PC-9 (cell line): ENCODE results near the gene EMD. TPM values are rescaled to one million over a fixed set of nuclear protein-coding genes. Genes with fewer than 3 reads are reported as not detected.

Experiments
- BruUV-seq: library from RNA; stranded (reverse); fragments of 400-500 nt; replicated peaks from 2 replicates; lab custom pipeline; 2021; lab: Mats Ljungman, UMichigan
- CTCF ChIA-PET: fragments of 300-600 bp; sonication (Branson Sonifier 250); formaldehyde crosslinking; loops from one replicate; lab custom pipeline; 2022; ENCODE audit warnings: antibody characterized with exemption; lab: Charles Lee
- POLR2A ChIA-PET: fragments of 300-600 bp; sonication (Branson Sonifier 250); formaldehyde crosslinking; loops from one replicate; lab custom pipeline; 2022; ENCODE audit warnings: antibody characterized with exemption; ENCODE audit not compliant: unreplicated experiment; lab: Charles Lee
- DNase-seq, 2 experiments: peaks; one replicate each; pipeline versions ENCODE4 v3.0.0 to v3.0.0-alpha.2; 2015 to 2022; ENCODE audit warnings: mixed read lengths in 1 of 2
- H2AFZ ChIP-seq: fragments of 200-600 bp; sonication (generic); 2 replicates; pipeline ENCODE4 v1.8.1; 2017; ENCODE audit warnings: antibody characterized with exemption
- H3F3A ChIP-seq: fragments of 200-600 bp; sonication (generic); 2 replicates; pipeline ENCODE4 v1.8.1; 2017; ENCODE audit warnings: antibody characterized with exemption, mild to moderate bottlenecking, low read depth; ENCODE audit not compliant: insufficient read depth
- H3K27ac ChIP-seq: fragments of 200-600 bp; sonication (generic); 2 replicates; pipeline ENCODE4 v1.6.1; 2016; ENCODE audit warnings: mixed run types
- H3K27me3 ChIP-seq: fragments of 200-600 bp; sonication (generic); 2 replicates; pipeline ENCODE4 v1.6.1; 2016; ENCODE audit warnings: low read depth, mixed run types; ENCODE audit not compliant: insufficient read depth
- H3K36me3 ChIP-seq: fragments of 200-600 bp; sonication (generic); 2 replicates; pipeline ENCODE4 v1.6.1; 2016; ENCODE audit warnings: low read depth, mixed run types
- H3K4me1 ChIP-seq: fragments of 200-600 bp; sonication (generic); replicated peaks from 2 replicates; pipeline ENCODE4 v1.6.1; 2016; ENCODE audit warnings: mixed run types; ENCODE audit not compliant: insufficient read depth
- H3K4me2 ChIP-seq: fragments of 200-600 bp; sonication (generic); 2 replicates; pipeline ENCODE4 v1.6.1; 2017; ENCODE audit warnings: mixed run types
- H3K4me3 ChIP-seq: fragments of 200-600 bp; sonication (generic); 2 replicates; pipeline ENCODE4 v1.6.1; 2016; ENCODE audit warnings: mixed run types
- H3K79me2 ChIP-seq: fragments of 200-600 bp; sonication (generic); 2 replicates; pipeline ENCODE4 v1.6.1; 2017; ENCODE audit warnings: low read depth, mixed run types
- H3K9me2 ChIP-seq: fragments of 200-600 bp; sonication (generic); 2 replicates; pipeline ENCODE4 v1.8.1; 2017; ENCODE audit warnings: mild to moderate bottlenecking; ENCODE audit not compliant: insufficient read depth
- H3K9me3 ChIP-seq: fragments of 200-600 bp; sonication (generic); 2 replicates; pipeline ENCODE4 v1.8.1; 2016; ENCODE audit warnings: low read depth; ENCODE audit not compliant: insufficient read depth
- H4K20me1 ChIP-seq: fragments of 200-600 bp; sonication (generic); 2 replicates; pipeline ENCODE4 v1.8.1; 2017; ENCODE audit not compliant: insufficient read depth
- CTCF ChIP-seq: fragments of 200-600 bp; sonication (generic); conservative IDR thresholded peaks from 2 replicates; pipeline ENCODE4 v1.6.1; 2017; ENCODE audit warnings: mixed run types, antibody characterized with exemption, mild to moderate bottlenecking, moderate library complexity
- EZH2 ChIP-seq: fragments of 200-600 bp; sonication (generic); IDR thresholded peaks from 2 replicates; pipeline ENCODE4 v1.8.0; 2017; ENCODE audit warnings: antibody characterized with exemption, low read depth
- intact Hi-C: fragments of 100-400 bp; cut with micrococcal nuclease; formaldehyde crosslinking; loops from one replicate; pipeline ENCODE4 v1.10.0; 2022; ENCODE audit not compliant: unreplicated experiment
- total RNA-seq: library from RNA; stranded (reverse); gene quantifications from 2 replicates; pipeline ENCODE4 v1.2.3, GENCODE V29; 2021

The EMD gene
- total RNA-seq, 1 experiment from 2014 or later: 164 TPM

DNA sequence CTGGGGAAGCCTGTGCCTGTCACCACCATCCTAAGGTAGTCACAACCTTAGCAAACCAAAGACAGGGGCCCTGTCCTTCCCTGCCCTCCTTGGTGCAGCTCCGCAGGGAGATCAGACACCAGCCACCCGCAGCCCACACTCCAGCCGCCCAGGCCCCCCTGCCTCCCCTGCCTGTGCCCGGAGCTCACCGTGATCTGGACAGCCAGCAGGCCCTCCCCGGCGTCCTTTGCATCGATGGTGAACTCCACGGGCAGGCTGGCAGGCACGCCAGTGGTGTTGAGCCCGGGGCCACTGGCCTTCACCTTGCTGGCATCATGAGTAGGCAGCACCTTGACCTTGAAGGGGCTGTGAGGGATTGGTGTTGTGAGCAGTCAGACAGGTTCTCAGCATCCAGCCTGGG is 21.1 kb upstream of the EMD start:
- no peaks in the 10 kb centered on the region for H3K27me3 ChIP-seq
- no peaks in the 10 kb centered on the region; the same call in 1 of the 2 replicates for H3F3A ChIP-seq
- no peak overlapping the region for H2AFZ ChIP-seq
- H3K4me3 ChIP-seq: no peak overlapping the region
- no peak overlapping the region for H3K4me2 ChIP-seq
- no peaks in the 10 kb centered on the region for H3K9me3 ChIP-seq
- POLR2A ChIA-PET: no interaction called here
- H3K27ac ChIP-seq: no peak overlapping the region
- H3K4me1 ChIP-seq: no peaks in the 10 kb centered on the region
- no peaks in the 10 kb centered on the region for H3K79me2 ChIP-seq
- 0 out of 2 replicates have a peak, but pooled peaks cover 10% of the 10 kb centered on the region for H4K20me1 ChIP-seq
- TF ChIP-seq CTCF (no peak), EZH2 (no peak)
- H3K36me3 ChIP-seq: no peaks in the 10 kb centered on the region
- CTCF ChIA-PET: no interaction called here
- H3K9me2 ChIP-seq: no peaks in the 10 kb centered on the region
- no peak for DNase-seq
- intact Hi-C loops: no loop called here
- no TSS peak for BruUV-seq

- CTCF ChIA-PET: no interaction called here
- POLR2A ChIA-PET: no interaction called here
- Histone ChIP-seq H3K27me3 (no peaks in the 10 kb centered on the region), H3K4me3 (no peak overlapping the region), H2AFZ (no peak overlapping the region), H3K4me1 (no peaks in the 10 kb centered on the region), H3K4me2 (no peak overlapping the region), H3F3A (no peaks in the 10 kb centered on the region; the same call in 1 of the 2 replicates), H3K9me3 (no peaks in the 10 kb centered on the region), H3K36me3 (no peaks in the 10 kb centered on the region), H3K27ac (no peak overlapping the region), H3K9me2 (no peaks in the 10 kb centered on the region), H4K20me1 (0 out of 2 replicates have a peak, but pooled peaks cover 10% of the 10 kb centered on the region), H3K79me2 (no peaks in the 10 kb centered on the region)
- intact Hi-C loops: no loop called here
- no TSS peak for BruUV-seq
- DNase-seq: no peak
- no peak for TF ChIP-seq CTCF
- TF ChIP-seq EZH2: no peak
These were observed 20.3 kb upstream of the EMD start for GRCh38 chrX:154358829-154359228.

DNA sequence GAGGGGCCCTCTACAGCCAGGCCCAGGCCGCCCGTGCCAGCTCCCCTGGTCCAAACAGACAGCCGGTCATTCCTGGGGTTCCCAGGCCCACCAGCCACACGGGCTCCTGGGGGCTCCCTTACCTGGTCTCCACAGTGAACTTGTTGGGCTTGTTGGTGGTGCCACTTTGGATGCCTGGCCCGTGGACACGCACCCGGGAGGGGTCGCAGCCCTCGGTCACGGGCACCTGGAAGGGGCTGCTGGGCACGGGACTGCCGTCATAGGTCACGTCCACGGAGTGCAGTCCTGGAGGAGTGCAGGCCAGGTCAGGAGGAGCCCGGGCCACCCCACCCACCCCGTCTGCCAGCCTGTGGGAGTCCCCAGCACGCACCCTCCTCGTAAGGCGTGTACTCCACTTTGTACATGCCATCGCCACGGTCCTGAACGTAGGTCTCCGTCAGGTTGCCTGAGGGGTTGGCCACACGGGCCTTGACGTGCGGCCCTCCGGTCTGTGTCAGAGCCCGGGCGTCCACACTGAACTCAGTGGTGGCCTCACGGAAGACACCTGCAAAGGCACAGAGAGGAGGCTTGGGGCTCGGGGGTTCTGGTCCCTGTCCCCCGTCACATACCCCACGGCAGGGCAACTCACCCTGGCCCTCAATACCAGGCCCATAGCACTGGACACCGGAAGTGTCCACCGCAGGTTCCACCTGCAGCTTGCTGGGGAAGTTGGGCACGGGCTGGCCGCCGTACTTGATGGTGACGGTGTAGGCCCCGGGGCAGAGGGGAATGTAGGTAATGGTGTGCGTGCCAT is 19.5 kb upstream of the EMD start:
- H3K27me3 ChIP-seq: no peaks in the 10 kb centered on the region
- H3K4me2 ChIP-seq: no peak overlapping the region
- H2AFZ ChIP-seq: no peak overlapping the region
- no peak overlapping the region for H3K27ac ChIP-seq
- H4K20me1 ChIP-seq: 0 out of 2 replicates have a peak, but pooled peaks cover 10% of the 10 kb centered on the region
- intact Hi-C loops: no loop called here
- CTCF ChIA-PET: no interaction called here
- TF ChIP-seq EZH2 (no peak), CTCF (no peak)
- no peaks in the 10 kb centered on the region; the same call in 1 of the 2 replicates for H3F3A ChIP-seq
- H3K36me3 ChIP-seq: no peaks in the 10 kb centered on the region
- H3K79me2 ChIP-seq: no peaks in the 10 kb centered on the region
- POLR2A ChIA-PET: no interaction called here
- H3K9me3 ChIP-seq: no peaks in the 10 kb centered on the region
- no peaks in the 10 kb centered on the region for H3K4me1 ChIP-seq
- no peaks in the 10 kb centered on the region for H3K9me2 ChIP-seq
- no peak for DNase-seq
- BruUV-seq: no TSS peak
- H3K4me3 ChIP-seq: no peak overlapping the region
